Measurements from ENCODE around the gene LIPK. TPM values are rescaled to one million over a fixed set of nuclear protein-coding genes. Genes with fewer than 3 reads are reported as not detected.
"Not testable (repeated sequence)": the region's sequence is repeated elsewhere in the genome, so short reads cannot be mapped to it uniquely, and the experiment has no call there.

The LIPK gene
- total RNA-seq: not detected in 2 replicates

GRCh38 chr10:88705958-88706357 is at the start of gene LIPK:
TSS of gene LIPK (plus strand) at chr10:88706249. CDS start at chr10:88724544, 18,295 bp downstream.
- no peak for DNase-seq (ENCODE audit: low read depth in 2 of 2)

GRCh38 chr10:88657901-88658300 is 48.1 kb upstream of the LIPK start:
- DNase-seq (ENCODE audit: low read depth in 2 of 2): no peak

GRCh38 chr10:88659725-88660597 is 46.1 kb upstream of the LIPK start:
- DNase-seq (ENCODE audit: low read depth in 2 of 2): no peak

GRCh38 chr10:88660598-88660884 is 45.5 kb upstream of the LIPK start:
- DNase-seq (ENCODE audit: low read depth in 2 of 2): peak; percentile 2 to 5

- DNase-seq (ENCODE audit: low read depth in 2 of 2): peak in 1 of 2 donors; percentile 17
Measured at GRCh38 chr10:88661018-88661417, 45.0 kb upstream of the LIPK start.

- no peak for DNase-seq (ENCODE audit: low read depth in 2 of 2)
Measured at GRCh38 chr10:88661577-88661976, 44.5 kb upstream of the LIPK start.

- not testable (repeated sequence) for DNase-seq (ENCODE audit: low read depth in 2 of 2)
Measured at GRCh38 chr10:88663153-88663552, 42.9 kb upstream of the LIPK start.

- no peak for DNase-seq (ENCODE audit: low read depth in 2 of 2)
Measured at GRCh38 chr10:88664142-88664541, 41.9 kb upstream of the LIPK start, which contains the start of gene LIPF. TSS of gene LIPF (plus strand) at chr10:88664442. CDS start at chr10:88667298, 2,856 bp downstream.

GRCh38 chr10:88668465-88668864 is 37.6 kb upstream of the LIPK start:
- DNase-seq (ENCODE audit: low read depth in 2 of 2): peak in 1 of 2 donors; percentile 30

GRCh38 chr10:88670497-88670896 is 35.6 kb upstream of the LIPK start:
- no peak for DNase-seq (ENCODE audit: low read depth in 2 of 2)

GRCh38 chr10:88672041-88672440 is 34.0 kb upstream of the LIPK start:
- DNase-seq (ENCODE audit: low read depth in 2 of 2): no peak

GRCh38 chr10:88676283-88677060 is 29.6 kb upstream of the LIPK start:
- no peak for DNase-seq (ENCODE audit: low read depth in 2 of 2)

GRCh38 chr10:88680958-88681357 is 25.1 kb upstream of the LIPK start:
- DNase-seq (ENCODE audit: low read depth in 2 of 2): peak in 1 of 2 donors; percentile 8

GRCh38 chr10:88682491-88682890 is 23.6 kb upstream of the LIPK start:
- DNase-seq (ENCODE audit: low read depth in 2 of 2): no peak

GRCh38 chr10:88687853-88688467 is 18.1 kb upstream of the LIPK start:
- DNase-seq (ENCODE audit: low read depth in 2 of 2): peak; percentile 1 to 29

- DNase-seq (ENCODE audit: low read depth in 2 of 2): no peak
Measured at GRCh38 chr10:88689366-88689765, 16.7 kb upstream of the LIPK start.

GRCh38 chr10:88693392-88694020 is 12.5 kb upstream of the LIPK start:
- no peak for DNase-seq (ENCODE audit: low read depth in 2 of 2)

GRCh38 chr10:88702848-88703597 is 3.0 kb upstream of the LIPK start:
- DNase-seq (ENCODE audit: low read depth in 2 of 2): peak in 1 of 2 donors; percentile 76

- peak in 1 of 2 donors; percentile 43 for DNase-seq (ENCODE audit: low read depth in 2 of 2)
Measured at GRCh38 chr10:88707429-88708155, 1.5 kb downstream of the LIPK start.

- DNase-seq (ENCODE audit: low read depth in 2 of 2): not testable (repeated sequence)
Measured at GRCh38 chr10:88709361-88709760, 3.3 kb downstream of the LIPK start.
